Measurements from ENCODE around the gene KHDC1L.
"Not testable (repeated sequence)": the region's sequence is repeated elsewhere in the genome, so short reads cannot be mapped to it uniquely, and the experiment has no call there.

KHDC1L gene, protein sequence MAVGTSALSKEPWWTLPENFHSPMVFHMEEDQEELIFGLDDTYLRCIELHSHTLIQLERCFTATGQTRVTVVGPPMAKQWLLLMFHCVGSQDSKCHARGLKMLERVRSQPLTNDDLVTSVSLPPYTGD

DNA sequence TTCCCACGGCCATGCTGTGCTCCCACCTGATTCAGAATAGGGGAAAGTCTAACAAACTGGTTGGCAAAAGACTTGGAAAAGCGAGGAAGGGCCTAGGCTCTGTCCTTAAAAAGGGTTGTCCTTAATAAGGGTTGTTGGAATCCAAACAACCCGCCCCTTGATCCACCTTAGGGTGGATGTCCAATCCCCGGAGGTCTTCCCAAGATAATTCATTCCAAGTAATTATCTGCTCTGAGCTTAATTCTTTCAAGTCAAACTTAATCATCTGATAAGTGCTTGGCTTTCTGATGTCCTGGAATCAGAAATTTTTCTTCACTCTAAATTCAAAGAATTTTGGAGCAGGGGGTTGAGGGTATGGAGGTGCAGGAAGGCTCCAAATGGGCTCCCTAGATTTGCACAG is at the start of gene KHDC1L:
KHDC1L (minus strand) TSS at position 101 of the 400 bp plus-strand sequence; CDS start at position 13, 88 bp downstream.
- H3K27me3 ChIP-seq (replicated peaks) = no peaks in the 10 kb centered on the region
- TF ChIP-seq, protein P1, sequence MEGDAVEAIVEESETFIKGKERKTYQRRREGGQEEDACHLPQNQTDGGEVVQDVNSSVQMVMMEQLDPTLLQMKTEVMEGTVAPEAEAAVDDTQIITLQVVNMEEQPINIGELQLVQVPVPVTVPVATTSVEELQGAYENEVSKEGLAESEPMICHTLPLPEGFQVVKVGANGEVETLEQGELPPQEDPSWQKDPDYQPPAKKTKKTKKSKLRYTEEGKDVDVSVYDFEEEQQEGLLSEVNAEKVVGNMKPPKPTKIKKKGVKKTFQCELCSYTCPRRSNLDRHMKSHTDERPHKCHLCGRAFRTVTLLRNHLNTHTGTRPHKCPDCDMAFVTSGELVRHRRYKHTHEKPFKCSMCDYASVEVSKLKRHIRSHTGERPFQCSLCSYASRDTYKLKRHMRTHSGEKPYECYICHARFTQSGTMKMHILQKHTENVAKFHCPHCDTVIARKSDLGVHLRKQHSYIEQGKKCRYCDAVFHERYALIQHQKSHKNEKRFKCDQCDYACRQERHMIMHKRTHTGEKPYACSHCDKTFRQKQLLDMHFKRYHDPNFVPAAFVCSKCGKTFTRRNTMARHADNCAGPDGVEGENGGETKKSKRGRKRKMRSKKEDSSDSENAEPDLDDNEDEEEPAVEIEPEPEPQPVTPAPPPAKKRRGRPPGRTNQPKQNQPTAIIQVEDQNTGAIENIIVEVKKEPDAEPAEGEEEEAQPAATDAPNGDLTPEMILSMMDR (IDR thresholded peaks at IDR 0.05; ENCODE audit: low read depth, low read length, missing control alignments) = no peak
- H3K4me3 ChIP-seq (ENCODE audit: low read depth, low read length) = no peak within 1 kb of the TSS
- in situ Hi-C loops (cut with HindIII; ENCODE audit: low pct_ligation_motif_present, low sequenced_read_pairs) = no loop called here
- no peaks in the 10 kb centered on the region for H3K36me3 ChIP-seq (replicated peaks)
- DNase-seq = no peak
- H3K27ac ChIP-seq = no peak within 1 kb of the TSS

DNA sequence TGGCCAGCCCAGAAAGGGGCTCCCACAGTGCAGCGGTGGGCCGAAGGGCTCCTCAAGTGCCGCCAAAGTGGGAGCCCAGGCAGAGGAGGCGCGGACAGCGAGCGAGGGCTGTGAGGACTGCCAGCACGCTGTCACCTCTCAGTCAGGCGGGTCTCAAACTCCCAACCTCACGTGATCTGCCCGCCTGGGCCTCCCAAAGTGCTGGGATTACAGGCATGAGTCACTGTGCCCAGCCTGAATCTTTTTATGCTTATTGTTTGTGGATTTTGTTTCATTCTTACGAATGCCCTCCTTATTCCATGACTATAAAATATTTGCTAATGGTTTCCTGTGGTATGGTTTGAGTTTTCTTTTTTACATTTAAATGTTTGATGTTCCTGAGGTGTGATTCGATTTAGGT is 44.0 kb upstream of the KHDC1L start:
- H3K4me3 ChIP-seq (ENCODE audit: low read depth, low read length); in situ Hi-C loops (cut with HindIII; ENCODE audit: low pct_ligation_motif_present, low sequenced_read_pairs); H3K27me3 ChIP-seq (replicated peaks); H3K27ac ChIP-seq; H3K36me3 ChIP-seq (replicated peaks); DNase-seq: not testable (repeated sequence)

DNA sequence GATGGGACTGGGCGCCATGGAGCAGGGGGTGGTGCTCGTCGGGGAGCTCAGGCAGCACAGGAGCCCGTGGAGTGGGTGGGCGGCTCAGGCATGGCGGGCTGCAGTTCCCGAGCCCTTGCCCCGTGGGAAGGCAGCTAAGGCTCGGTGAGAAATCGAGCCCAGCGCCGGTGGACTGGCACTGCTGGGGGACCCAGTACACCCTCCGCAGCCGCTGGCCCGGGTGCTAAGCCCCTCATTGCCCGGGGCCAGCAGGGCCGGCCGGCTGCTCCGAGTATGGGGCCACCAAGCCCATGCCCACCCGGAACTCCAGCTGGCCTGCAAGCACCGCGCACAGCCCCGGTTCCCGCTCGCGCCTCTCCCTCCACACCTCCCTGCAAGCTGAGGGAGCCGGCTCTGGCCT is 43.6 kb upstream of the KHDC1L start:
- H3K27me3 ChIP-seq (replicated peaks); in situ Hi-C loops (cut with HindIII; ENCODE audit: low pct_ligation_motif_present, low sequenced_read_pairs); DNase-seq; H3K36me3 ChIP-seq (replicated peaks); H3K4me3 ChIP-seq (ENCODE audit: low read depth, low read length); H3K27ac ChIP-seq: not testable (repeated sequence)

DNA sequence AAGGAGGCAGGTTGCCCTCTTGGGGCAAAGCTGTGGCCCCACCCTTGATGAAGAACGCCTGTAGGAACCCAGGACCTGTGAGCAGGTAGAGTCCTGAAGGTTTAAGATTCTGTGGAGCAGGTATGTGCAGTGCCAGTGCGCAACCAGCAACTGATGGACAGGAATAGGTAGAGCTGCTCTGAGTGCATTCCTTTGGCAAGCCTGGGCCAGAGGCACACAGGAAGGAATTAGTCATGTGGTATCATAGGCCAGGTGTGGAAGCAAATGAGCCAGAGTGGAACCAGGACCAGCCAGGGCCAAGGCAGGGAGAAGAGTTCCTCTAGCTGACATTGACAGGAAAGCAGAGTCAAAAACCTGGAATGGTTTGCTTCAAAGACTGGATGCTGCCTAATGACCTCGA is 39.1 kb upstream of the KHDC1L start:
- H3K36me3 ChIP-seq (replicated peaks) = no peaks in the 10 kb centered on the region
- H3K27me3 ChIP-seq (replicated peaks) = no peaks in the 10 kb centered on the region
- in situ Hi-C loops (cut with HindIII; ENCODE audit: low pct_ligation_motif_present, low sequenced_read_pairs) = no loop called here
- TF ChIP-seq, protein P1 (IDR thresholded peaks at IDR 0.05; ENCODE audit: low read depth, low read length, missing control alignments) = no peak
- no peak overlapping the region for H3K4me3 ChIP-seq (ENCODE audit: low read depth, low read length)
- no peak for DNase-seq
- no peak overlapping the region for H3K27ac ChIP-seq

DNA sequence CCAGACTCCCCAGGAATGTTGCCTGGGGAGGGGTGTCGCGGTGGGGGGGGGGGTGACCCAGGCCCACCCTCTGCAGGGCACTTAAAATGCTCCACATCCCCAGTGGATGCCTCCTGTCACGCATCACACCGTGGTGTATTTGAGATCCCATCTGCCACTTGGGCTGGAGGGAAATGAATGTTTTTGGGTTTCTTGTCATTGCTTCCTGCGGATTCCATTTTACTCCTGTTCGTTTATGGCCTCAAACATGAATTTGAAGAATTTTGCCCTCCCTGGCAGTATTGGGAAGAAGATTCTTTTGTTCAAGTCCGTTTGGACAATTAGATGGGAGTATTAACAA is 38.2 kb upstream of the KHDC1L start:
- Histone ChIP-seq H3K36me3 (replicated peaks) (no peaks in the 10 kb centered on the region), H3K27me3 (replicated peaks) (no peaks in the 10 kb centered on the region), H3K4me3 (ENCODE audit: low read depth, low read length) (peak overlapping the region; percentile 73), H3K27ac (no peak overlapping the region)
- TF ChIP-seq, protein P1 (IDR thresholded peaks at IDR 0.05; ENCODE audit: low read depth, low read length, missing control alignments) = no peak
- DNase-seq = no peak
- in situ Hi-C loops (cut with HindIII; ENCODE audit: low pct_ligation_motif_present, low sequenced_read_pairs) = no loop called here

DNA sequence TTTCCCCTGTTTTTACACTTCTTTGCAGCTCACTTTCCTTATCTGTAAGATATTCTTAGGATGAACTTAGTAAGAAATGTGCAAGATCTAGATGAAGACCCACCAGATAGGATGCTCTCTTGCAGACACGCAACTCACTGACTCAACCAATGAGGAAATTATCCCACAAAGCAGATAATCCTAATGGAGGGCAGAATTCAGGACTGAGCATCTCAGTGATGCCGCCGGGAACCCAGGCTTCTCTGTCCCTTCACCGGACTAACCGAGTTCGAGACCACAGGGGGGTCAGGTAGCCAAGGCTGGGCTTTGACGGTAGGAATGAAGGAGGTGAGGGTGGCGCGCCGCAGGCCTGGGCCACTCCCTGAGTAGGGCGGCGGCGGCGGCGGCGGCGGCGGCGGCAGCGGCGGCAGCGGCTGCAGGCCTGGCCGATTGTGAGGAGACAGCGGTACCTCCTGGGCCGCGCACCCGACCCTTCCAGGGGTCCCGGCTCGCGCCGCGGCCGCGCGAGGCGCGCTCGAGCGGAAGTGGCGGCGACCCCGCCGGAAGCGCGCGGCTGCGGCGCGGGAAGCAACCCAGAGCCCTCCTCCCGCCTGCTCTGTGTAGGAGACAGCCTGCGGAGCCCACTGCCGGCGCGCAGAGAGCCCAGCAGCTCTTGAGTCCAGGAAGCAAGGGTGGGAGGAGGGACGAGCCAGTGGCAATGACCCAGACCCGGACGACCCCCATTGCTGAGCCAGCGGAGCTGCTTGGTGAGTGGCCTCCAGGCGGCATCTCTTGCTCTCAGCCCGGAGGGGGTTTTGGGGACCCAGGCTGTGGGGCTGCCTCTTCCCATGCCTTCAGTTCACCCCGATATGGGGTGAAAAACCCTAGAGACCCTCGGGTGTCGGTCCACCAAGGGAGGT is 37.6 kb upstream of the KHDC1L start, which contains the start of gene KHDC1:
KHDC1 (minus strand) TSS at position 526 of the 899 bp plus-strand sequence. CDS start 20,679 bp downstream, outside the sequence.
- in situ Hi-C loops (cut with HindIII; ENCODE audit: low pct_ligation_motif_present, low sequenced_read_pairs) = no loop called here
- DNase-seq = peak; percentile 34
- no peaks in the 10 kb centered on the region for H3K27me3 ChIP-seq (replicated peaks)
- H3K27ac ChIP-seq = no peak within 1 kb of the TSS
- TF ChIP-seq, protein P1 (IDR thresholded peaks at IDR 0.05; ENCODE audit: low read depth, low read length, missing control alignments) = peak; percentile 29
- no peaks in the 10 kb centered on the region for H3K36me3 ChIP-seq (replicated peaks)
- peak within 1 kb of the TSS; percentile 73 for H3K4me3 ChIP-seq (ENCODE audit: low read depth, low read length)
